Skin epidermis (tissue), 12 donors: ENCODE results near the gene SOX8.

Experiments
- H3K27ac ChIP-seq, 21 experiments: fragments of 200-600 bp; sonication (generic) in 11 of 21; one replicate each; pipeline ENCODE4 v1.5.0; 2020; ENCODE audit warnings: mild to moderate bottlenecking in 3 of 21, inconsistent platforms in 2 of 21, moderate library complexity in 2 of 21
- H3K4me3 ChIP-seq, 7 experiments: fragments of 200-600 bp; sonication (generic) in 2 of 7; one replicate each; pipeline ENCODE4 v1.5.0; 2020; ENCODE audit warnings: inconsistent platforms in 2 of 7, mild to moderate bottlenecking in 2 of 7, moderate library complexity in 1 of 7

Gene SOX8

GRCh38 chr16:984736-985636 is 3.4 kb downstream of the SOX8 start:
- Histone ChIP-seq H3K27ac (no peak overlapping the region), H3K4me3 (no peak overlapping the region)

GRCh38 chr16:985646-986400 is 4.3 kb downstream of the SOX8 start:
- Histone ChIP-seq H3K27ac (no peak overlapping the region), H3K4me3 (no peak overlapping the region)

GRCh38 chr16:986411-986810 is 4.8 kb downstream of the SOX8 start:
- no peak overlapping the region for H3K4me3 ChIP-seq

DNA sequence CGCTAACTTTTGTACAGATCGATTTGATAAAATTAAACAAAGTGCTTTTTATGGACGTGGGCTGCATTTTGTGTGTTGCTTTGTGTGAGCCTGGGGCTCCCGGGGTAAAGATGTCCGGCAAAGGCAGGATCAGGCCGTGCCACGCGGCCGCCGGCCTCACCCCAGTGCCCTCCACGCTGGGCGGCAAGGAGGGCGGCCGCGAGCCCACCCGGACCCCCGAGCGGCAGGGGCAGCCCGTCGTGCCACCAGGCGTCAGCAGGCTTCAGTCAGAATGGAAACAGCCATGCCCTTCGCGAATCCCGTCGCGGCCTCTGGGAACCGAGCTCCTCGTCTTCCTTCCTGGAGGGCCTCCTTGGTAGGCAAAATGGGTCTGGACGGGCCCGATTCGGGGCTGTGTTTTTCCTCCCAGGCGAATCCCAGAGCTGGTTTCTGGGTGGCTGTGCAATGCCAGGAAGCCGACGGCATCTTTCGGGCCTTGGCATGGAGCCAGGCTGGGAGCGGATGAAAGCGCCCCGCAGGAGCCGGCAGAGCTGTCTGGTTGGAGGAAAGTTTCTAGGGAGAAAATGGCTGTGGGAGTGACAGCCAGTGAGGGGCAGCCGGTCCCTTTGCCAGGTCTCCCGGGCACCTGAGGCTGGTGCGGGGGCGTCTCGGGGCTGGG is 5.5 kb downstream of the SOX8 start:
- no peak overlapping the region for H3K27ac ChIP-seq
- no peak overlapping the region for H3K4me3 ChIP-seq

More at GRCh38 chr16:986411-986810, 4.8 kb downstream of the SOX8 start:
- no peak overlapping the region for H3K27ac ChIP-seq

- Histone ChIP-seq H3K27ac (no peak overlapping the region), H3K4me3 (no peak overlapping the region)
Observed at GRCh38 chr16:987906-988305, 6.3 kb downstream of the SOX8 start.

DNA sequence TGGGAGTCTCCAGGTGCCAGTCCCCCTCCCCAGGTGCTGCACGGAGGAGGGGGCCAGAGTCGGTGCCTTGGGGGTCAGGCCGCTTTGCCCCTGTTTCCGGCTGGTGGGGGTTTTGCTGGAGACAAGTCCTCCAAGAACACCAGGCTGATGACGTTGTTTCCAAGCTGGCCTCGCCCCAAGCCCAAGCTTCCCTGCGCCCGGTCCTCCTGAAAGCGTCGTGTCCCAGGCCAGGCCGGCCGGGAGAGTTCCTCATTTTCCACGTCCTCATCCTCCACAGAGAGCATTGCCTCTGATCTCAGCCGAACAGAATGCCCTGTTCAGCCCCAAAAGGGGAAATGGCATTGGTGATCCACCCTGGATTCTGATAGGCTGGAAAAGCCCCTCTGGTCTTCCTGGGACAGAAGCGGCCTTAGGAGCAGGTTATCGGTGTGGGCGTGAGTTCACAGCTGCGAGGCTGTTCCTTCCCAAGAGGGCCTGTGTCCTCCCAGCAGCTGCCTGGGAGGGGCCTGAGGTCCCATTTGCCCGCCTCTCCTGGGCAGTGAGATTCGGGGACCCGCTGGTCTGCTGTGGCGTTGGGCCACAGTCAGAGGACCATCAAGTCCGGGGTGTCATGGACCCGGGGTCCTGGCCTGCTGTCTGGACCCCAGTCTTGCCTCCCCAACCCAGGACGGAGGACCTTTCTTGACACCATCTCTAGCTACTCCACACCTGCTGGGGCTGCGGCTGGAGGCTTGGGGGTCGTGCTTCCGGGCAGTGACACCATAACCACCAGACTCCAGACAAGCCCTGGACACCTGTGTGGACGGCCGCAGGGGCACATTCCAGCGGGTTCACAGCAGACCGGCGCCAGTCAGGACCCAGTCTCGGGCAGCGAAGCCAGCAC is 7.1 kb downstream of the SOX8 start:
- Histone ChIP-seq H3K27ac (no peak overlapping the region), H3K4me3 (no peak overlapping the region)

DNA sequence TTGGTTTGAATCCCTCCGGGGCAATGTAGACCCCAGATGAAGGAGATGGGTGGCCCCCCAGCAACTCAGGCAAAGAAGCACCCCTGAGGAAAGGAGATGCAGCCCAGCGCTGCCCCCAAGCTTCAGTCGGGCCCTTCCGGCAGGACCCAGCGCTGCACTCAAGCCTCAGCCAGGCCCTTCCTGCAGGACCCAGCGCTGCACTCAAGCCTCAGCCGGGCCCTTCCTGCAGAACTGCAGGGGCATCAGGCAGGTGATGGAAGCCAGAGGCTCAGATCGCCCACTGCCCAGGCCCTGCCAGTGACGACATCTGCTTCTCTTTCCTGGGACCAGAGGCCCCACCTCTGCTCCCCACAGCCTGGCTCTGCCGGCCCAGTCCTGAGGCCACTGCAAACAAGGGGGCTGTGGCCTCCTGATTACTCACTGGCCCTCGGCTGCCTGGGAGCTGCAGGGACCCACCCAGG is 7.8 kb downstream of the SOX8 start:
- no peak overlapping the region for H3K27ac ChIP-seq
- H3K4me3 ChIP-seq = no peak overlapping the region

GRCh38 chr16:990516-991291 is 9.1 kb downstream of the SOX8 start:
- H3K4me3 ChIP-seq = no peak overlapping the region

GRCh38 chr16:991345-991744 is 9.8 kb downstream of the SOX8 start:
- Histone ChIP-seq H3K4me3 (no peak overlapping the region), H3K27ac (no peak overlapping the region)

More at GRCh38 chr16:990516-991291, 9.1 kb downstream of the SOX8 start:
- H3K27ac ChIP-seq = no peak overlapping the region

DNA sequence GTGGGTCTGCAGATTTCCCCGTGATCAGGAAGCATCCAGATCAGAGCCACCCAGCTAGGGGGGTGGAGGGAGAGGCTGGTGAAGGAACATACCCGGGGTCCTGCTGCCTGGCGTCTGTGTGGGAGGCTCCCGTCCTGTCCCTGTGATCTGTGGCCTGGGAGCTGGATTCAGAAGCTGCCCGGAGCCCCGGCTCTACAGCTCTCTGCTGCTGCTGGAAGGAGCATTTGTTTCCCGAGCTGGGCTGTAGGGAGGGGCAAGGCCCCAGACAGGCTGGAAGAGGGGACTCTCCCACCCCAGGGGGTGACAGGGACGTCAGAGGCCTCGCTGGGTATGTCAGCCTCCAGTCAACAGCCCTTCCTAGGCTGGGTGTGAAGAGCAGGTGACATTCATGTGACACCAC is 10.2 kb downstream of the SOX8 start:
- H3K27ac ChIP-seq = no peak overlapping the region
- H3K4me3 ChIP-seq = no peak overlapping the region

DNA sequence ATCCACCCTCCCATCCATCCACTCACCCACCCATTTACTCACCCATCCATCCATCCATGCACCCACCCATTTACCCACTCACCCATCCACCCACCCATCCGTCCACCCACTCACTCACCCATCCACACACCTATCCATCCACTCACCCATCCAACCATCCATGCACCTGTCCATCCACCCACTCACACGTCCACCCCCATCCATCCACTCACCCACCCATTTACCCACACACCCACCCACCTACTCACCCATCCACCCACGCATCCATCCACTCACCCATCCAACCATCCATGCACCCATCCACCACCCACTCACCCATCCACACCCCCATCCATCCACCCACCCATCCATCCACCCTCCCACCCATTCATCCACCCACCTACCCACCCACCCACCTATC is 12.2 kb downstream of the SOX8 start:
- Histone ChIP-seq H3K4me3 (no peak overlapping the region), H3K27ac (no peak overlapping the region)

- Histone ChIP-seq H3K27ac (no peak overlapping the region), H3K4me3 (no peak overlapping the region)
Observed at GRCh38 chr16:995087-995486, 13.5 kb downstream of the SOX8 start.

DNA sequence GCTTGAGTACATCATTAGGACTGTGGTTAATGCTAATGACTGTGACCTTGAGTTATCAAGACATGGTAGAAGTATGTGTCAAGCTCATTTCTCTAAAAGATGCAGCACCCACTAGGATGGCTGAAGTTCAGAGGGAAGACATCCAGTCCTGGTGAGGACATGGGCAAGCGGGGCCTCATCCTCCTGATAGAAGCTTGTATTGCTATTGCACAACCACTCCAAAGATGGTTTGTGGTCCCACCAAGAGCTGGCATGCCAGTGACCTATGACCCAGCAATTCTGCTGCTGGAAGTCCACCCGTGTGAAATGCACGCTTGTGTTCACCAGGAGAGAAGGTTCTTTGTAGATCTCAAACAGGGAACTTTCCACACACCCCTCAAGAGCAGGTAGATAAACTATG is 14.2 kb downstream of the SOX8 start:
- H3K4me3 ChIP-seq = no peak overlapping the region
- H3K27ac ChIP-seq = no peak overlapping the region

DNA sequence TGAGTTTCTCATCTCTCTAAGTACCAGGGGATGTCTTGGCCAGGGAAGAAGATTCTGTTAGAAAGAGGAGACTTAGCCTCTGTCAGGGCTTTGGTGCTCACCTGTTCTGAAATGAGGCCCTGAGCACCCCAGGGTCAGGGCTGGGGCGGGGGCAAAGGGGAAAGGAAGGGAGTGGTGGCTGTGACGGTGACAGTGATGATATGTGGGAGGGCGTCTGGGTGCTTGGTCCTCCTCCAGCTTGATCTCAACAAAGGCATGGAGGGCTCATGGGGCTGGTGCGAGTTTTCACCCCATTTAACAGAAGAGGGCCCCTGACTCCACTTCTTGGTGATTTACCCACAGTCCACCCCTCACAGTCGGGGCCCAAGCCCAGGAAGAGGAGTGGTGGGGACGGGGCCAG is 15.1 kb downstream of the SOX8 start:
- Histone ChIP-seq H3K4me3 (no peak overlapping the region), H3K27ac (peak overlapping the region in 5 of 21 experiments; percentile 18 to 82 (median 42))

- Histone ChIP-seq H3K4me3 (peak overlapping the region in 4 of 7 experiments; percentile 3 to 19 (median 12)), H3K27ac (peak overlapping the region in 13 of 21 experiments; percentile 1 to 82 (median 31))
Observed at GRCh38 chr16:997440-998051, 16.0 kb downstream of the SOX8 start.

- Histone ChIP-seq H3K4me3 (no peak overlapping the region), H3K27ac (peak overlapping the region in 6 of 21 experiments; percentile 1 to 82 (median 41))
Observed at GRCh38 chr16:998211-998610, 16.6 kb downstream of the SOX8 start.

DNA sequence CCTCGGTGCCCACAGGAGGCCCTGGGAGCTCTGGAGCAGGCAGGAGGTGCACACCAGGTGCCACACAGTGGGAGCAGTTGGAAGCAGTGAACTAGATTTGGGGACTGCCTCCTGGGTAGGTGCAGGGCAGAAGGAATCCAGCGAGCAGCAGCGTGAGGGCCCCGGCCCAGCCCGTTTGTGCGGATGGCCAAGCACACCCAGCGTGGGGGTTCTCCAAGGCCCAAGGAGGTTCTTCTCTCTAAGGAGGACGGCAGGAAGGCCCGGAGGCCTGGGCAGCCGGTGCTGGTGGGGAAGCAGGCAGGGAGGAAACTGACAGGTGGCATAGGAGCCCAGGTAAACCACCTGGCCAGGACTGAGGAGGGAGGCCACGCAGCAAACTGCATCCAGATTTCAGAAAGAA is 17.0 kb downstream of the SOX8 start:
- no peak overlapping the region for H3K4me3 ChIP-seq
- H3K27ac ChIP-seq = peak overlapping the region in 2 of 21 experiments; percentile 75 to 82

DNA sequence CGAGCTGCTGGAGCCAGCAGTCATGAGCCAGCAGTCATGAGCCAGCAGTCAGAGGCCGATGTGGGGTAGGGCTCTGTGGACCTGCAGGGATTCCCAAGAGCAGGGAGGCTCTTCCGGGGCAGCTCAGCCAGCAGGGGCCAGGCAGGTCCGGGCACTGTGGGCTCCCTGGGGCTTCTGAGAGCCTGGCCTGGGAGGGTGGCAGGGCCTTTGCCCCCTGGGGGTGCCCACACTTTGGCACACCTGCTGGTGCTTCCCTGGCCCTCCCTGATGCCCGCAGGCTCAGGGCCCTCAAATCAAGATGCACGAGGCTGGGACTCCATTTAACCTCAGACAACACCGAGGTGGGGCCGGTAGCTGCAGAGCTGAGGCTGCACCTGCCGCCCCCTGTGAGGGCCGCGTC is 18.1 kb downstream of the SOX8 start:
- no peak overlapping the region for H3K4me3 ChIP-seq
- H3K27ac ChIP-seq = no peak overlapping the region
